Neuronal stem cell (in vitro differentiated cells): ENCODE data around the gene ATP9B.

Experiments
- DNase-seq: peaks from one replicate; pipeline ENCODE4 v3.0.0-alpha.2; 2013; ENCODE audit warnings: low spot score
- H2AFZ ChIP-seq: one replicate; pipeline ENCODE4 v1.6.1; 2013; ENCODE audit warnings: mild to moderate bottlenecking, low read length, inconsistent platforms
- H2AK5ac ChIP-seq: 2 replicates; pipeline ENCODE4 v1.6.1; 2013; ENCODE audit warnings: low read depth, mild to moderate bottlenecking, inconsistent platforms, low read length, moderate library complexity, mixed read lengths
- H2BK120ac ChIP-seq: 2 replicates; pipeline ENCODE4 v1.6.1; 2013; ENCODE audit warnings: low read depth, mild to moderate bottlenecking, inconsistent platforms, low read length, moderate library complexity, mixed read lengths
- H2BK12ac ChIP-seq: one replicate; pipeline ENCODE4 v1.6.1; 2013; ENCODE audit warnings: low read length, inconsistent platforms
- H2BK15ac ChIP-seq: 2 replicates; pipeline ENCODE4 v1.6.1; 2013; ENCODE audit warnings: mild to moderate bottlenecking, low read length, inconsistent platforms, mixed read lengths
- H2BK5ac ChIP-seq: one replicate; pipeline ENCODE4 v1.6.1; 2013; ENCODE audit warnings: inconsistent platforms, mild to moderate bottlenecking, low read length, moderate library complexity
- H3K14ac ChIP-seq: one replicate; pipeline ENCODE4 v1.6.1; 2013; ENCODE audit warnings: low read length, inconsistent platforms
- H3K18ac ChIP-seq: 2 replicates; pipeline ENCODE4 v1.6.1; 2013; ENCODE audit warnings: low read length, inconsistent platforms
- H3K23ac ChIP-seq: 2 replicates; pipeline ENCODE4 v1.6.1; 2013; ENCODE audit warnings: low read depth, mild to moderate bottlenecking, mixed read lengths, low read length, inconsistent platforms; ENCODE audit not compliant: poor library complexity
- H3K27ac ChIP-seq: replicated peaks from 3 replicates; pipeline ENCODE4 v1.5.1; 2013; ENCODE audit warnings: low read length, inconsistent platforms
- H3K27me3 ChIP-seq, 3 experiments: 2 replicates each; pipeline ENCODE4 v1.6.1; 2013; ENCODE audit warnings: low read length in 3 of 3, mild to moderate bottlenecking in 2 of 3, inconsistent platforms in 1 of 3, low read depth in 1 of 3, mixed read lengths in 1 of 3, moderate library complexity in 1 of 3; ENCODE audit not compliant: control insufficient read depth in 3 of 3, insufficient read depth in 3 of 3
- H3K36me3 ChIP-seq, 2 donors: replicated peaks in 1 of 2; 2 replicates each; pipeline ENCODE4 v1.6.1; 2013; ENCODE audit warnings: low read length in 2 of 2; ENCODE audit not compliant: control insufficient read depth in 2 of 2, insufficient read depth in 2 of 2
- H3K4ac ChIP-seq: 2 replicates; pipeline ENCODE4 v1.6.1; 2013; ENCODE audit warnings: inconsistent platforms, mild to moderate bottlenecking, low read length, moderate library complexity
- H3K4me1 ChIP-seq, 2 donors: 1 replicate in 1 of 2; 2 replicates in 1 of 2; pipeline ENCODE4 v1.6.1; 2013; ENCODE audit warnings: low read length in 2 of 2, low read depth in 1 of 2; ENCODE audit not compliant: control insufficient read depth in 2 of 2, insufficient read depth in 1 of 2
- H3K4me2 ChIP-seq: one replicate; pipeline ENCODE4 v1.6.1; 2013; ENCODE audit warnings: mild to moderate bottlenecking, low read length, inconsistent platforms; ENCODE audit not compliant: insufficient read depth, poor library complexity, severe bottlenecking
- H3K4me3 ChIP-seq, 2 donors: 2 replicates each; pipeline ENCODE4 v1.5.1; 2013; ENCODE audit warnings: low read length in 2 of 2, mild to moderate bottlenecking in 2 of 2, inconsistent platforms in 1 of 2, moderate library complexity in 1 of 2
- H3K79me1 ChIP-seq: one replicate; pipeline ENCODE4 v1.6.1; 2013; ENCODE audit warnings: low read depth, mild to moderate bottlenecking, inconsistent platforms, low read length, moderate library complexity
- H3K9ac ChIP-seq: one replicate; pipeline ENCODE4 v1.6.1; 2013; ENCODE audit warnings: mild to moderate bottlenecking, low read depth, low read length, inconsistent platforms; ENCODE audit not compliant: poor library complexity
- H3K9me3 ChIP-seq, 2 donors: replicated peaks in 1 of 2; 2 replicates each; pipeline versions ENCODE3 to v1.6.1; 2013; ENCODE audit warnings: low read length in 2 of 2, mild to moderate bottlenecking in 2 of 2, inconsistent platforms in 1 of 2, low read depth in 1 of 2, mixed read lengths in 1 of 2, moderate library complexity in 1 of 2; ENCODE audit not compliant: control insufficient read depth in 2 of 2, insufficient read depth in 1 of 2
- H4K8ac ChIP-seq: one replicate; pipeline ENCODE4 v1.6.1; 2013; ENCODE audit warnings: low read depth, mild to moderate bottlenecking, inconsistent platforms, low read length, moderate library complexity
- H4K91ac ChIP-seq: one replicate; pipeline ENCODE4 v1.6.1; 2013; ENCODE audit warnings: low read length, low read depth, mild to moderate bottlenecking, inconsistent platforms; ENCODE audit not compliant: poor library complexity
- WGBS, 2 donors: extraction: QIAGEN DNeasy Blood & Tissue Kit; methylation state at CpG; one replicate each; pipeline ENCODE4 v1.1.7; 2013; ENCODE audit warnings: missing lambda C conversion rate in 2 of 2, mixed read lengths in 1 of 2; ENCODE audit not compliant: insufficient read length in 2 of 2, insufficient replicate concordance in 1 of 2; ENCODE audit errors: extremely low coverage in 2 of 2; 5-methylcytosine and 5-hydroxymethylcytosine counted together

ATP9B gene

DNA sequence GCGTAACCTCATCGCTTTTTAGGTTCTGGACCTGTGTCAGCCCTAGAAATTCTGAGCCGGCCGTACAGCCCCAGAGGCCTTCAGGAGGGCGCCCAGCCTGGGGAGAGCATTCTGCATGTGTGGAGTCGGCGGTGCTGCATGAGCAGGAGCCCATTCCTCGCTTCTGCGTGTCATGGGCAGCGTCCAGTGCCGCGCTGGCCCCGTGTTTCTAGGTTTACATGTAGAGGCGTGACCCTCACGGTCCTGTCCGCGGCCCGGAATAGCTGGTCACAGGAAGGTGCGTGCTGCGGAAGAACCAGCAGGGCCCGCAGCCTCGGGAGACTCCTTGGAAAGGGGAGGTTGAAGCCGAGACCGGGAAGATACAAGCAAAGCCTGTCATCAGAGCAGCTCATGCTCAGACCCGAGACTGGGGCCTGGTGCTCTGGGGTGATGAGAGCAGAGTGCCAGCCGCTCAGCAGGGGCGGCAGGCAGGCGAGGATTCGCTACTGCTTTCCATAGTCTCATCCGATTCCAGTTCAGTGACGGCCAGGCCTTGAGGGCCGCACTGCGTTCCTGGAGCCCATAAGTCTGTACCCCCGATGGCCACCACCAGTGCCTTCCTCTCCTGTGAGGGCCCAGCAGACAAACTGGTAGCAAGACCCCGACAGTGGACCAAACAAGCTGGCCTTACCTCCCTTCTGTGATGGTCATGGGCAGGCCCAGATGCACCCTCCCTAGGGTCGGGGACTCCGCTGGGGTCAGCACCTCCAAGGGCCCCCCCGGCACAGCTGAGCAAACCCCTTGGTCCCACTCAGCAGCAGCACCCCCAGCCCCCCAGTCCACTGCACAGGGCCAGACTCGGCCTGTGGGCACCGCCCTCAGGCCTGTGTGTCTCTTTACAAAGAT is 311.0 kb downstream of the ATP9B start:
- Histone ChIP-seq H2AFZ (no peak overlapping the region), H3K4me3 (no peak overlapping the region), H3K27ac (no peak overlapping the region), H3K27me3 (no peaks in the 10 kb centered on the region), H3K23ac (peak overlapping the region; percentile 74), H3K79me1 (peaks cover 2% of the 10 kb centered on the region), H3K4ac (no peak overlapping the region), H2BK120ac (peak overlapping the region; percentile 67), H2AK5ac (peak overlapping the region; percentile 21), H4K91ac (peak overlapping the region; percentile 0), H2BK5ac (no peak overlapping the region), H2BK15ac (no peak overlapping the region), H4K8ac (no peak overlapping the region), H3K9me3 (no peaks in the 10 kb centered on the region), H3K4me1 (peaks cover 0 to 3% of the 10 kb centered on the region in 2 donors), H2BK12ac (no peak overlapping the region), H3K18ac (no peak overlapping the region), H3K14ac (no peak overlapping the region), H3K9ac (no peak overlapping the region), H3K36me3 (peaks cover 8 to 20% of the 10 kb centered on the region in 2 donors), H3K4me2 (no peak overlapping the region)
- no CpG with 5 or more reads among the region's 40 CpGs for WGBS, 2 donors
- no peak for DNase-seq

DNA sequence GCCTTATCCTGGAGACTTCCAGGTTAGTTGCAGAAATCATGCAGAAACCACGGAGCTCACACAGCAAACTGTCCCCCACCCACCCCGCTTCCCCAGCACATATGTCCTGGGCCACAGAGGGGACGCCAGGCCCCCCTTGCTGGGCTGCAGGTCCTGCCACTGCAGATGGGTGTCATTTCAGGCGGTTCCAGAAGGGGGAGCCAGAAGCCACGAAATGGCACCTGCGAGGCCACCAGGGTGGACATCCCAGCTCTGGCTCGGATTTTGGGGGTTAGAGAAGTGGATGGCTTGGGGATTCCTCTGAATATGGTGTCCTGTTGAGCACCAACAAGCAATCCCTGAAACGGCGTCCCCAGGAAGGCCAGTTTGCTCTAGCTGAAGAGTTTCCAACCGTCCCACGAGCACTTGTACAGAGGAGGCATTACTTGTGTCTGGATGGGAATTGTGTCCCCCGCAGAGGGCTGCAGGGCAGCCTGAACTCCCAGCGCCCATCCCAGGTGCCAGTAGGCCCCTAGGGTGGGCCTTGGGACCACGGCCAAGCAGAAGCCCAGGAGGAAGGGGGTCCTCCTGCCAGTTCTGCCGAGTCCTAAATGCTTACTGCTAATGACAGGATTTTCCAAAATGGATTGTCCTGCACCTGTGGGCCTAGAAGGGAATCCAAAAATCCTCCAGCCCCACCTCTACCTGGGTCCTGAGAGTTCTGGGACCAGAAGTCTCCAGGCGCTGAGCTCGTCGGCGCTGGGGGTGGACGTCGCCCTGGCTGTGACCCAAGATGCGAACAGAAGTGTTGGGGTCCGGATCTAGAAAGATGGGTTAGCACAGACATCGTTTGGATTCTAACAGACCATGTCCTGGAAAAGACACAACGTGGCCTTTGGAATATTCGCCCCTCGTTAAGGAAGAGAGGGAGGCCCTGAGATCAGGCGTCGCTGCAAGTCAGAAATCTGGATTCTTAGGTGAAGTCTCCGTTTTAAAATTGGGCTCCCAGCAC is 311.9 kb downstream of the ATP9B start:
- Histone ChIP-seq H3K9ac (no peak overlapping the region), H2BK120ac (peak overlapping the region; percentile 67), H2BK15ac (no peak overlapping the region), H3K9me3 (no peaks in the 10 kb centered on the region), H2BK5ac (no peak overlapping the region), H2AK5ac (no peak overlapping the region), H3K4me2 (no peak overlapping the region), H2BK12ac (no peak overlapping the region), H3K79me1 (peaks cover 2% of the 10 kb centered on the region), H3K4ac (no peak overlapping the region), H3K27ac (no peak overlapping the region), H2AFZ (no peak overlapping the region), H3K27me3 (no peaks in the 10 kb centered on the region), H3K23ac (peak overlapping the region; percentile 25), H3K4me3 (no peak overlapping the region), H3K18ac (no peak overlapping the region), H3K36me3 (peaks cover 8 to 15% of the 10 kb centered on the region in 2 donors), H3K4me1 (peaks cover 3 to 5% of the 10 kb centered on the region in 2 donors), H3K14ac (no peak overlapping the region), H4K8ac (no peak overlapping the region), H4K91ac (no peak overlapping the region)
- no peak for DNase-seq
- WGBS, 2 donors = no CpG with 5 or more reads among the region's 30 CpGs

DNA sequence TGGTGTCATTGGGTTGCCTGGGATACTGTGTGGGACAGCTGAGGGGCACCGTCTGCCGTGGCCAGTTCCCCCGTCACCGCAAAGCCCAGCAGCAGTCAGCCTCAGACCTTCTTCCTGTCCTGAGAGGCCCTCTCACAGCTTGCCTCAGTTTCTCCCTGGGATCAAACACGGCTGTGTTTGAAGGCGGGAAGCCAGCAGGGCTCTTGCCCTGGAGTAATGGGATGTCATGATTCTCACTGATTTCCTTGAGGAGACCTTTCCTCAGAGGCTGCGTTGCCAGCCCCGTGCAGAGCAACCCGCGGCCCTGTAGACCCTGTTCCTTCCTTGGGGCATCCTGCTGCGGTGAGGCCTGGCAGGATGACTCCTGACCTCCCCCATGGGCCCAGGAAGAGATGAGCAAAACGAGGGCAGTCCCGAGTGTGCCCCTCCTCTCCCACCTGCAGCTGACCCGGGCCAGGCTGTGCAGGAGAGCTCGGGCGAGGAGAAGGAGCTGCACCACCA is 312.7 kb downstream of the ATP9B start:
- H3K9ac ChIP-seq = no peak overlapping the region
- H3K36me3 ChIP-seq = peaks cover 8 to 15% of the 10 kb centered on the region in 2 donors
- H3K4me3 ChIP-seq = no peak overlapping the region
- H2AFZ ChIP-seq = no peak overlapping the region
- H3K14ac ChIP-seq = no peak overlapping the region
- no peak for DNase-seq
- no peak overlapping the region for H2AK5ac ChIP-seq
- H3K4ac ChIP-seq = no peak overlapping the region
- no peak overlapping the region for H4K8ac ChIP-seq
- H3K4me2 ChIP-seq = no peak overlapping the region
- H2BK12ac ChIP-seq = no peak overlapping the region
- no peak overlapping the region for H3K23ac ChIP-seq
- H3K18ac ChIP-seq = no peak overlapping the region
- H3K27me3 ChIP-seq = no peaks in the 10 kb centered on the region
- H4K91ac ChIP-seq = no peak overlapping the region
- H3K4me1 ChIP-seq = peaks cover 3 to 6% of the 10 kb centered on the region in 2 donors
- H3K79me1 ChIP-seq = peaks cover 2% of the 10 kb centered on the region
- H3K27ac ChIP-seq = no peak overlapping the region
- no CpG with 5 or more reads among the region's 16 CpGs for WGBS, 2 donors
- H2BK15ac ChIP-seq = no peak overlapping the region
- no peaks in the 10 kb centered on the region for H3K9me3 ChIP-seq
- no peak overlapping the region for H2BK5ac ChIP-seq
- no peak overlapping the region for H2BK120ac ChIP-seq
